K562 (cell line): ENCODE measurements around the gene WDR64. TPM values are rescaled to one million over a fixed set of nuclear protein-coding genes. Genes with fewer than 3 reads are reported as not detected.

ENCODE experiments used
- ATAC-seq: fragments of 200-7000 bp; cut with Tn5 transposase; 3 replicates; pipeline ENCODE4 v1.9.1; 2020; ENCODE audit warnings: moderate library complexity
- BruUV-seq: library from RNA; stranded (reverse); fragments of 400-500 nt; replicated peaks from 2 replicates; lab custom pipeline; 2021; lab: Mats Ljungman, UMichigan
- CTCF ChIA-PET: fragments of 300-600 bp; formaldehyde crosslinking; extraction: SDS; loops from one replicate; lab custom pipeline; 2021; ENCODE audit warnings: low intra/inter-chr PET ratio; lab: Yijun Ruan, JAX
- POLR2A ChIA-PET: fragments of 300-600, 350-650 bp; sonication (Branson Sonifier 250); formaldehyde crosslinking; extraction: SDS; loops from one replicate; lab custom pipeline; 2021; ENCODE audit warnings: antibody characterized with exemption, inconsistent platforms; lab: Yijun Ruan, JAX
- DNase-seq, 4 experiments: peaks; one replicate each; pipeline versions ENCODE4 v3.0.0 to v3.0.0-alpha.2; 2011 to 2018; ENCODE audit warnings: low spot score in 3 of 4, mixed read lengths in 3 of 4; ENCODE audit errors: extremely low read depth in 1 of 4
- FAIRE-seq: peaks from 2 replicates; lab custom pipeline; 2011; peaks lifted over from hg19 to GRCh38; lab: Jason Lieb, UNC
- H2AFZ ChIP-seq: 2 replicates; pipeline ENCODE4 v1.6.0; 2011; ENCODE audit warnings: low read depth, low read length, control low read depth, inconsistent platforms
- H3K27ac ChIP-seq: fragments of 200-600 bp; 3 replicates; pipeline ENCODE4 v1.8.0; 2011; ENCODE audit warnings: low read depth, mild to moderate bottlenecking, control low read depth, inconsistent platforms, low read length, moderate library complexity, mixed read lengths; ENCODE audit errors: extremely low read depth
- H3K27me3 ChIP-seq, 2 experiments: fragments of 300-600 bp in 1 of 2; 2 replicates in 1 of 2; 3 replicates in 1 of 2; pipeline versions ENCODE4 v1.6.0 to v1.8.0; 2011; ENCODE audit warnings: inconsistent platforms in 2 of 2, low read length in 2 of 2, mild to moderate bottlenecking in 1 of 2, mixed read lengths in 1 of 2, moderate library complexity in 1 of 2; ENCODE audit not compliant: control insufficient read depth in 2 of 2, insufficient read depth in 2 of 2
- H3K36me3 ChIP-seq: fragments of 300-600 bp; 3 replicates; pipeline ENCODE4 v1.8.0; 2011; ENCODE audit warnings: mild to moderate bottlenecking, low read length, inconsistent platforms; ENCODE audit not compliant: control insufficient read depth, insufficient read depth
- H3K4me1 ChIP-seq, 2 experiments: fragments of 200-600 bp in 1 of 2; replicated peaks in 1 of 2; 2 replicates in 1 of 2; 3 replicates in 1 of 2; pipeline versions ENCODE4 v1.5.1 to v1.8.0; 2011; ENCODE audit warnings: inconsistent platforms in 2 of 2, low read length in 2 of 2, mild to moderate bottlenecking in 1 of 2, mixed read lengths in 1 of 2, moderate library complexity in 1 of 2; ENCODE audit not compliant: control insufficient read depth in 2 of 2, insufficient read depth in 2 of 2
- H3K4me2 ChIP-seq: 2 replicates; pipeline ENCODE4 v1.6.1; 2011; ENCODE audit warnings: low read length, control low read depth, inconsistent platforms, mixed read lengths; ENCODE audit not compliant: insufficient read depth
- H3K4me3 ChIP-seq: fragments of 200-600 bp; sonication (generic), shearing (Covaris generic); 2 replicates; pipeline ENCODE4 v1.5.1; 2016; ENCODE audit warnings: control low read depth, inconsistent platforms
- H3K79me2 ChIP-seq: fragments of 200-600 bp; 3 replicates; pipeline ENCODE4 v1.8.0; 2011; ENCODE audit warnings: low read length, inconsistent platforms; ENCODE audit not compliant: control insufficient read depth, insufficient read depth
- H3K9ac ChIP-seq, 2 experiments: 2 replicates each; pipeline versions ENCODE4 v1.6.0 to v1.6.1; 2011; ENCODE audit warnings: low read depth in 2 of 2, low read length in 2 of 2, control low read depth in 1 of 2, inconsistent platforms in 1 of 2, mild to moderate bottlenecking in 1 of 2, mixed read lengths in 1 of 2; ENCODE audit not compliant: insufficient read depth in 1 of 2
- H3K9me1 ChIP-seq: one replicate; pipeline ENCODE4 v1.6.0; 2011; ENCODE audit warnings: inconsistent platforms, mild to moderate bottlenecking, low read length, moderate library complexity; ENCODE audit not compliant: control insufficient read depth, insufficient read depth
- H3K9me3 ChIP-seq: replicated peaks from 2 replicates; pipeline ENCODE4 v1.5.1; 2011; ENCODE audit warnings: low read depth, low read length, inconsistent platforms; ENCODE audit not compliant: control insufficient read depth, insufficient read depth
- H4K20me1 ChIP-seq: replicated peaks from 2 replicates; pipeline ENCODE4 v1.6.1; 2011; ENCODE audit warnings: low read length, inconsistent platforms, mixed read lengths; ENCODE audit not compliant: control insufficient read depth, insufficient read depth
- CC2D1A ChIP-seq: fragments of 450-650 bp; IDR thresholded peaks from 2 replicates; pipeline ENCODE4 v1.6.1; 2017; ENCODE audit warnings: mild to moderate bottlenecking
- DLX4 ChIP-seq: fragments of 250-450 bp; sonication (Bioruptor Pico); IDR thresholded peaks from 2 replicates; pipeline ENCODE4 v1.6.1; 2021; ENCODE audit warnings: mild to moderate bottlenecking
- ESRRA ChIP-seq: fragments of 450-650 bp; IDR thresholded peaks from 2 replicates; pipeline ENCODE4 v1.6.1; 2014; ENCODE audit warnings: low read depth, mild to moderate bottlenecking, moderate library complexity, borderline replicate concordance
- ETV5 ChIP-seq: sonication (generic); formaldehyde crosslinking; IDR thresholded peaks from 2 replicates; pipeline ENCODE4 v1.4.0; 2020; ENCODE audit warnings: low read depth, mild to moderate bottlenecking, missing genetic modification reagents
- HMG20A ChIP-seq: fragments of 450-650 bp; formaldehyde crosslinking; conservative IDR thresholded peaks from 2 replicates; pipeline ENCODE4 v1.4.0; 2020; ENCODE audit warnings: mild to moderate bottlenecking, mixed read lengths
- NFRKB ChIP-seq: fragments of 450-650 bp; IDR thresholded peaks from 2 replicates; pipeline ENCODE4 v1.6.1; 2016; ENCODE audit warnings: low read depth
- VEZF1 ChIP-seq: fragments of 200-800 bp; sonication (Bioruptor generic); IDR thresholded peaks from 2 replicates; pipeline ENCODE4 v1.6.1; 2017; ENCODE audit warnings: missing genetic modification characterization, missing compliant biosample characterization
- ZNF77 ChIP-seq: fragments of 250-450 bp; sonication (Bioruptor Pico); IDR thresholded peaks from 2 replicates; pipeline ENCODE4 v1.5.0; 2020
- WGBS: fragments of 100-300 bp; shearing (Covaris generic); methylation state at CpG from one replicate; pipeline ENCODE4 v1.1.6; 2016; ENCODE audit warnings: low coverage, mixed read lengths; ENCODE audit not compliant: insufficient coverage; ENCODE audit errors: missing lambda C conversion rate; 5-methylcytosine and 5-hydroxymethylcytosine counted together
- in situ Hi-C: fragments of 300-500 bp; cut with MboI; formaldehyde crosslinking; loops from 4 replicates; pipeline ENCODE4 v1.15.0; 2018; ENCODE audit warnings: inconsistent platforms, mixed read lengths
- intact Hi-C: fragments of 100-400 bp; cut with micrococcal nuclease; formaldehyde crosslinking; loops from 2 replicates; pipeline ENCODE4 v1.14.2; 2022
- polyA plus RNA-seq, 8 experiments: library from polyadenylated mRNA; depleted of rRNA in 4 of 8; stranded (reverse) in 5 of 8; unstranded in 3 of 8; fragments of >200 nt; fragmentation: Nextera tagmentation in 2 of 8; fragmentation: Illumina TruSeq in 1 of 8; extraction: Ambion mirVana in 2 of 8; extraction: Trizol in 1 of 8; gene quantifications; 2 replicates each; pipeline versions ENCODE4 v1.2.1 to v1.2.3, GENCODE V29; 2011 to 2014; ENCODE audit warnings: inconsistent platforms in 1 of 8, missing spikeins in 1 of 8
- total RNA-seq, 7 experiments: library from RNA; depleted of rRNA in 6 of 7; stranded (reverse); fragments of >200 nt in 6 of 7; fragmentation: Illumina TruSeq in 2 of 7; extraction: Trizol in 2 of 7; gene quantifications; 2 replicates each; pipeline versions ENCODE4 v1.2.1 to v1.2.3, GENCODE V29; 2011 to 2021; ENCODE audit warnings: low replicate concordance in 1 of 7

Gene WDR64
- total and polyA plus RNA-seq, 9 of the 15 experiments (the other 6 are each of a cell fraction or from before 2014, with no cell fraction given), result 0.06 to 0.29 (median 0.19) TPM; not detected in 5

- Histone ChIP-seq H2AFZ (no peak overlapping the region), H3K79me2 (no peaks in the 10 kb centered on the region), H3K9me3 (no peaks in the 10 kb centered on the region), H3K27me3 (no peaks in the 10 kb centered on the region), H3K9me1 (no peaks in the 10 kb centered on the region), H3K4me1 (peaks cover 0 to 13% of the 10 kb centered on the region in 2 experiments; a peak in 3 of 5 replicates), H3K36me3 (no peaks in the 10 kb centered on the region), H3K9ac (no peak overlapping the region), H3K27ac (no peak overlapping the region), H3K4me3 (no peak overlapping the region)
- in situ Hi-C loops, result no loop called here
- no peak for DNase-seq
- no peak for ATAC-seq
- intact Hi-C loops, result no loop called here
- FAIRE-seq, result no peak
- 10% methylated on average over 2 of the region's 2 CpGs for WGBS
- no TSS peak for BruUV-seq
- TF ChIP-seq ZNF77 (no peak), CC2D1A (no peak), HMG20A (CRISPR knock-in tag) (no peak), ETV5 (CRISPR knock-in tag) (no peak), VEZF1 (peak; percentile 78), DLX4 (no peak), ESRRA (no peak), NFRKB (no peak)
- TF ChIP-seq, all 486 proteins: peak for 1
- H3K4me2 ChIP-seq, result no peak overlapping the region
- H4K20me1 ChIP-seq, result no peaks in the 10 kb centered on the region
- ChIA-PET CTCF (no interaction called here), POLR2A (interaction anchor here (1.1 kb wide), 1 partner anchor 80 kb away, joined by 3 read pairs; no protein-coding TSS in a partner anchor)
Measured at GRCh38 chr1:241767737-241768136, 115.7 kb downstream of the WDR64 start.
